ENCODE measurements around the gene AFMID.

- TF ChIP-seq, protein P1, sequence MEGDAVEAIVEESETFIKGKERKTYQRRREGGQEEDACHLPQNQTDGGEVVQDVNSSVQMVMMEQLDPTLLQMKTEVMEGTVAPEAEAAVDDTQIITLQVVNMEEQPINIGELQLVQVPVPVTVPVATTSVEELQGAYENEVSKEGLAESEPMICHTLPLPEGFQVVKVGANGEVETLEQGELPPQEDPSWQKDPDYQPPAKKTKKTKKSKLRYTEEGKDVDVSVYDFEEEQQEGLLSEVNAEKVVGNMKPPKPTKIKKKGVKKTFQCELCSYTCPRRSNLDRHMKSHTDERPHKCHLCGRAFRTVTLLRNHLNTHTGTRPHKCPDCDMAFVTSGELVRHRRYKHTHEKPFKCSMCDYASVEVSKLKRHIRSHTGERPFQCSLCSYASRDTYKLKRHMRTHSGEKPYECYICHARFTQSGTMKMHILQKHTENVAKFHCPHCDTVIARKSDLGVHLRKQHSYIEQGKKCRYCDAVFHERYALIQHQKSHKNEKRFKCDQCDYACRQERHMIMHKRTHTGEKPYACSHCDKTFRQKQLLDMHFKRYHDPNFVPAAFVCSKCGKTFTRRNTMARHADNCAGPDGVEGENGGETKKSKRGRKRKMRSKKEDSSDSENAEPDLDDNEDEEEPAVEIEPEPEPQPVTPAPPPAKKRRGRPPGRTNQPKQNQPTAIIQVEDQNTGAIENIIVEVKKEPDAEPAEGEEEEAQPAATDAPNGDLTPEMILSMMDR (IDR thresholded peaks at IDR 0.05 in 2 of 3, conservative IDR thresholded peaks at IDR 0.05 in 1 of 3; ENCODE audit: borderline replicate concordance in 1 of 3, insufficient read depth in 1 of 3, low read depth in 2 of 3, low read length in 2 of 3): no peak
- TF ChIP-seq EZH2phosphoT487 (IDR thresholded peaks at IDR 0.05; ENCODE audit: borderline replicate concordance) (no peak), EZH2 (IDR thresholded peaks at IDR 0.05) (no peak), POLR2A (IDR thresholded peaks at IDR 0.05; ENCODE audit: borderline replicate concordance, extremely low read depth, insufficient read depth, insufficient read length) (no peak)
Measured at GRCh38 chr17:78172249-78173051, 14.7 kb upstream of the AFMID start.
